ENCODE data around the gene RCBTB1. TPM values are rescaled to one million over a fixed set of nuclear protein-coding genes. Genes with fewer than 3 reads are reported as not detected.

RCBTB1 gene
- total and polyA plus RNA-seq, 12 donors, result 6.1 to 23.5 (median 18.2) TPM

DNA sequence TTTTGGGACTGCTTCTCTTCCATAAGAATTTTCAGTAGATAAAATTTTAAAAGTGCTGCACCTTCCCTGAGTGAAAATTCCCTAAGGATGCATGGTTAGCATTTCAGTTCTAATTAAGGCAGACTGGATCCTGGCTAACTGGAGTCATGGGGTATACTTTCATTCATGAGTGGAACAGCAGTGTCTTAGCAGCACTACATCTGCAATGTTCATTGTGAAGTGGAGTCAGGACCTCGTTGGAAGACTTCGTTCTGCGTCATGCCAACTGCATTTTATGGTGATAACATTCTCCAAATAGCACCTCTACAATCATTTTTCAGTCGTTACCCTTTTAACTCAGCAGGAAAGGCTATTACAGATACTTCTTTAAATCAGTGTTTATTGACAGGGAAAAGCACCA lies 64.1 kb downstream of the RCBTB1 start:
- peak in 5 of 8 donors; percentile 62 to 82 (median 73) for ATAC-seq
- WGBS, 2 donors, result 37 to 47% methylated on average over 4 of the region's 4 CpGs
- Histone ChIP-seq H3K9me3 (no peaks in the 10 kb centered on the region), H3K4me3 (no peak overlapping the region), H3K4me1 (peaks cover 0 to 14% (median 9%) of the 10 kb centered on the region in 9 donors), H3K36me3 (peaks cover 0 to 98% (median 16%) of the 10 kb centered on the region in 9 donors), H3K27ac (peak overlapping the region in 1 of 10 donors; percentile 12), H3K27me3 (no peaks in the 10 kb centered on the region)
- TF ChIP-seq, protein P1, sequence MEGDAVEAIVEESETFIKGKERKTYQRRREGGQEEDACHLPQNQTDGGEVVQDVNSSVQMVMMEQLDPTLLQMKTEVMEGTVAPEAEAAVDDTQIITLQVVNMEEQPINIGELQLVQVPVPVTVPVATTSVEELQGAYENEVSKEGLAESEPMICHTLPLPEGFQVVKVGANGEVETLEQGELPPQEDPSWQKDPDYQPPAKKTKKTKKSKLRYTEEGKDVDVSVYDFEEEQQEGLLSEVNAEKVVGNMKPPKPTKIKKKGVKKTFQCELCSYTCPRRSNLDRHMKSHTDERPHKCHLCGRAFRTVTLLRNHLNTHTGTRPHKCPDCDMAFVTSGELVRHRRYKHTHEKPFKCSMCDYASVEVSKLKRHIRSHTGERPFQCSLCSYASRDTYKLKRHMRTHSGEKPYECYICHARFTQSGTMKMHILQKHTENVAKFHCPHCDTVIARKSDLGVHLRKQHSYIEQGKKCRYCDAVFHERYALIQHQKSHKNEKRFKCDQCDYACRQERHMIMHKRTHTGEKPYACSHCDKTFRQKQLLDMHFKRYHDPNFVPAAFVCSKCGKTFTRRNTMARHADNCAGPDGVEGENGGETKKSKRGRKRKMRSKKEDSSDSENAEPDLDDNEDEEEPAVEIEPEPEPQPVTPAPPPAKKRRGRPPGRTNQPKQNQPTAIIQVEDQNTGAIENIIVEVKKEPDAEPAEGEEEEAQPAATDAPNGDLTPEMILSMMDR (IDR thresholded peaks at IDR 0.05), result no peak
- intact Hi-C loops (cut with DNase I), result no loop called here
- DNase-seq, result no peak

DNA sequence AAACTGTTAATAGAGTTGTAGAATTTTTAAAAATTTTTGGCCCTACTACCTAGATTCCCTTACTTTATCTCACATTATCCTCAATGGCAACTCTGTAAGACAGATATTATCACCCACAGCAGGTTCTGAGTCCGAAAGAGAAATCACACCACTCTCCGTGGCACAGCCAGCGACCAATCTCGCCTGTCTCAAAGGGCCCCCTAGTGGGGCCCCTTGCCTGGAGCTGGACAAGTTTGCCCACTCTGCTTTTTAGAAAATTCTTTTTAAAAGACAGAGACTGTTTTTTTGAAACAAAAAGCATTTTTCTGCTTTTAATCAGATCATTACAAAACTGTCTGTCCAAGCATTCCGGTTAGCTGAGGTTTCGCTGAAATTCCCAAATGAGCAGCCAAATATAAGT lies 67.9 kb downstream of the RCBTB1 start:
- TF ChIP-seq, protein P1 (IDR thresholded peaks at IDR 0.05), result peak in 6 of 9 donors; percentile 9 to 38 (median 34)
- intact Hi-C loops (cut with DNase I), result no loop called here
- H3K27ac ChIP-seq, result no peak overlapping the region
- peak in 1 of 2 donors; percentile 21 for DNase-seq
- no peak for ATAC-seq
- peaks cover 0 to 98% (median 22%) of the 10 kb centered on the region in 9 donors for H3K36me3 ChIP-seq
- WGBS, 2 donors, result 75 to 86% methylated on average over 6 of the region's 6 CpGs
- no peaks in the 10 kb centered on the region for H3K27me3 ChIP-seq
- H3K4me1 ChIP-seq, result peaks cover 0 to 14% (median 9%) of the 10 kb centered on the region in 9 donors
- no peak overlapping the region for H3K4me3 ChIP-seq
- H3K9me3 ChIP-seq, result no peaks in the 10 kb centered on the region

DNA sequence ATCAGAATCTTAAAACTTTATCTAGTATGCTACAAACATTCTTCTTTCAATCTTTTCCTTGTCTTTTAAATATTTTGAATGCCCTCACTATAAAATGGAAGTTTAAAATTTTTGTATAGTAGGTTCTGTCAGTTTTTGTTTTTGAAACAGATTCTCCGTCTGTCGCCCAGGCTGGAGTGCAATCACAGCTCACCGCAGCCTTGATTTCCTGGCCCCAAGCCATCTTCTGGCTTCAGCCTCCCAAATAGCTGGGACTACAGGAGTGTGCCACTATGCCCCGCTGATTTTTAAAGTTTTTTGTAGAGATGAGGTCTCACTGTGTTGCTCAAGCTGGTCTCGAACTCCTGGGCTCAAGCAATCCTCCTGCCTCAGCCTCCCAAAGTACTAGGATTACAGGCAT lies 68.9 kb downstream of the RCBTB1 start:
- intact Hi-C loops (cut with DNase I), result no loop called here
- Histone ChIP-seq H3K36me3 (peaks cover 0 to 98% (median 18%) of the 10 kb centered on the region in 9 donors), H3K4me3 (no peak overlapping the region), H3K27me3 (no peaks in the 10 kb centered on the region), H3K27ac (no peak overlapping the region), H3K4me1 (peaks cover 0 to 10% (median 4%) of the 10 kb centered on the region in 9 donors), H3K9me3 (no peaks in the 10 kb centered on the region)
- peak in 1 of 2 donors; percentile 34 for DNase-seq
- TF ChIP-seq, protein P1 (IDR thresholded peaks at IDR 0.05), result no peak
- peak in 3 of 8 donors; percentile 43 to 60 (median 49) for ATAC-seq
- WGBS, 2 donors, result 48 to 60% methylated on average over 5 of the region's 5 CpGs

DNA sequence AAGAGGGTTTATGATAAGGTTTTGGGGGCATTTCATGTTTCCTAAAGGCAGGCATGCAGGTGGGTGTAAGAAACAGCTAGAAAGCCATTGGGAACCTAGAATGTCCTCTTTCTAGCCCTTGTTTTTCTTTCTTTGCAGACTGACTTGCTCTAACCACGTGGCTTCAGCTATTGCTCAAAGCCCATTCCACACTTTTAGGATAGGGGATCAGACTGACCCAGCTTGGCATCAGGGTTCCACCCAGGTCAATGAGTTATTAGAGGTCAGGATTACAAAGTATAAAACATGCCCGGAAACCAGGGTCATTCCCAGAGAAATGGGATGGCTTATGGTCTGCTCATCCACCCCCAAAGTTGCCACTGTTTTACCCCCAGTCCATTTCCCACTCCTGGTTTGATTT lies 72.8 kb downstream of the RCBTB1 start:
- H3K27ac ChIP-seq, result no peak overlapping the region
- 94 to 96% methylated on average over 2 of the region's 2 CpGs for WGBS, 2 donors
- no peak overlapping the region for H3K4me3 ChIP-seq
- intact Hi-C loops (cut with DNase I), result no loop called here
- DNase-seq, result no peak
- peaks cover 0 to 97% (median 15%) of the 10 kb centered on the region in 9 donors for H3K36me3 ChIP-seq
- H3K9me3 ChIP-seq, result no peaks in the 10 kb centered on the region
- H3K27me3 ChIP-seq, result no peaks in the 10 kb centered on the region
- ATAC-seq, result no peak
- TF ChIP-seq, protein P1 (IDR thresholded peaks at IDR 0.05), result no peak
- H3K4me1 ChIP-seq, result peaks cover 0 to 6% (median 0%) of the 10 kb centered on the region in 9 donors

Data from heart right ventricle (tissue), 16 donors.